Measurements from ENCODE around the gene OSBPL10.

DNA sequence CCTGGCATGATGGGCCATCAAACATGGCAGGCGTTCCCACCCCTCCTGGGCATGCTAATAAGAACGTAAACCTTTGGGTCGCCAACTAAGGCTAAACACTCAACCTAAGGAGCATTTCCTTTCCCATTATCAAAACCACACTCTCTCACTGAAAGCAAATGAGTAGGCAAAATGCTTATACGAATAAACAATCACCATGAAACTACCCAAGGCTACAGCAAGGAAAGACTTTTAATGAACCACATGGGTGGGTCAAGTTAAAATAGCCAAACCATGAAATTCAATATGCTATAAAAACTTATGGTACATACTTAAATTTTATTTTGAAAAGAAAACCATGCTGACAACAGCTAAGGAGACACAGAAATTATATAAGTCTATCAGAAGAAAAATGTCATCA lies 180.6 kb downstream of the OSBPL10 start:
- TF ChIP-seq SP1 (IDR thresholded peaks at IDR 0.05) = no peak
- TF ChIP-seq L3MBTL2 (conservative IDR thresholded peaks at IDR 0.05) = no peak
- TF ChIP-seq BHLHE40 (IDR thresholded peaks at IDR 0.05; ENCODE audit: borderline replicate concordance) = no peak
- TF ChIP-seq, protein P1, sequence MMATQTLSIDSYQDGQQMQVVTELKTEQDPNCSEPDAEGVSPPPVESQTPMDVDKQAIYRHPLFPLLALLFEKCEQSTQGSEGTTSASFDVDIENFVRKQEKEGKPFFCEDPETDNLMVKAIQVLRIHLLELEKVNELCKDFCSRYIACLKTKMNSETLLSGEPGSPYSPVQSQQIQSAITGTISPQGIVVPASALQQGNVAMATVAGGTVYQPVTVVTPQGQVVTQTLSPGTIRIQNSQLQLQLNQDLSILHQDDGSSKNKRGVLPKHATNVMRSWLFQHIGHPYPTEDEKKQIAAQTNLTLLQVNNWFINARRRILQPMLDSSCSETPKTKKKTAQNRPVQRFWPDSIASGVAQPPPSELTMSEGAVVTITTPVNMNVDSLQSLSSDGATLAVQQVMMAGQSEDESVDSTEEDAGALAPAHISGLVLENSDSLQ (IDR thresholded peaks at IDR 0.05) = no peak
- TF ChIP-seq FOXK2 (IDR thresholded peaks at IDR 0.05) = no peak
- no peak for TF ChIP-seq CTBP1 (IDR thresholded peaks at IDR 0.05; ENCODE audit: borderline replicate concordance)
- no peak for TF ChIP-seq ELF4 (IDR thresholded peaks at IDR 0.05)
- TF ChIP-seq HDGF (IDR thresholded peaks at IDR 0.05; ENCODE audit: borderline replicate concordance) = no peak
- TF ChIP-seq TARDBP (IDR thresholded peaks at IDR 0.05) = no peak
- TF ChIP-seq FOXM1 (IDR thresholded peaks at IDR 0.05; ENCODE audit: borderline replicate concordance) = no peak

All from HEK293T (cell line).